ENCODE results near the gene ARSG.

The ARSG gene

GRCh38 chr17:68296217-68297191, 5.2 kb downstream of the ARSG start:
- H3K4me3 ChIP-seq (ENCODE audit: low read depth, low read length), result no peak overlapping the region
- TF ChIP-seq CTCF (IDR thresholded peaks at IDR 0.05; ENCODE audit: low read depth, low read length), result no peak

DNA sequence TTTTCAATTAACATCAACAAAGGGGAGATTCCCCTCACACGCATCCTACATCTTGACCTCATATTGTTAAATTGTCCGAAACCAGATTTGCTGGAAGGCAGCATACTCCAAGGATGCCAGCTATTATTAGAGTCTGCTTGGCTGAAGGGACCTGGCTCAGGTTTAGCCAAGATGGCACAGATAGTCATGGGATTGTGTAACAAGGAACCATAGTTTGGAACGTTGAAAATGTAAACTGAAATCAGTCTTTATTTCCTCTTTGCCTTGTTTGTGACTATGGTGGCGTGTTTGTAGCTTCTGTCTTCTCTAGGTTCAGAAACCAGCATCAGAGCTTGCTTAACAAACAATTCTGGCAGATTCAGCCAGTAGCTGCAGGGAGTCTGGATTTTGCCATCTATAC, 5.9 kb downstream of the ARSG start:
- H3K4me3 ChIP-seq (ENCODE audit: low read depth, low read length), result no peak overlapping the region

DNA sequence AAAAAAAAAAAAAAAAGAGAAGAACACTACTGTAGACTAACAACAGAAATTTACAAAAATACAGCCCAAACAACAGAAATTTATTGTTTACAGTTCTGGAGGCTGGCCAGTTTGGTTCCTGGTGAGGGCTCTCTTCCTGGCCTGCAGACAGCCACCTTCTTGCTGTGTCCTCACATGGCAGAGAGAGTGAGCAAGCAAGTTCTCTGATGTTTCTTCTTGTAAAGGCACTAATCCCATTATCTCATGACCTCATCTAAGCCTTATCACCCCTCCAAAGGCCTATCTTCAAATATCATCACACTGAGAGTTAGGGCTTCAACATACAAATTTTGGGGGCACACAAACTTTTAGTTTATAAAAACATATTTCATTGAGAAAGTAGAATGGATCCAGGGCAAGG, 7.3 kb downstream of the ARSG start:
- no peak for TF ChIP-seq CTCF (IDR thresholded peaks at IDR 0.05; ENCODE audit: low read depth, low read length)
- no peak overlapping the region for H3K4me3 ChIP-seq (ENCODE audit: low read depth, low read length)

More for the DNA sequence above, 5.9 kb downstream of the ARSG start:
- no peak for TF ChIP-seq CTCF (IDR thresholded peaks at IDR 0.05; ENCODE audit: low read depth, low read length)

GRCh38 chr17:68299817-68300216, 8.5 kb downstream of the ARSG start:
- TF ChIP-seq CTCF (IDR thresholded peaks at IDR 0.05; ENCODE audit: low read depth, low read length), result no peak
- H3K4me3 ChIP-seq (ENCODE audit: low read depth, low read length), result no peak overlapping the region

DNA sequence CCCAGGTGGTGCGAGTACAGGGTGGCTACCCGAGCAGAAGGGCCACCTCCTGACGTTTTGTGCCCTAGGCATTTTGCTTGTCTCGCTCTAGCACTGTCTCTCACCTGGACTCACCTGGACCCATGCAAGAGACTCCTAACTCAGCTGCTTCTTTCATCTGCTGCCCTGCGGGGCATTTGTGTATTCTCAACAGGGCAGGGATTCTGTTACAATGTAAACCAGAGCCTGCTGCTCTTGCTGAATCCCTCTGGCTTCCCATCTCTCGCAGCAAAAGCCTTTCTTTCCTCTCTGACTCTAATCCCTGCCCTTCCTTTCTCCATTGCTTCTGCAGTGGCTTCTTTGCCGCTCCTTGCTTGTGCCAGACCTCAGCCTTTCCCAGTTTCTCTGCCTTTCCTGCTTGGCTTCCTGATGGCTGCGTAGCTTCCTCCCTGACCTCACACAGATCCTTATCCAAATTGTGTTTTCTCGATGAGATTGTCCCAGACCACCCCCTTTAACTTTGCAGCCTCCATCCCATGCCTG, 10.2 kb downstream of the ARSG start:
- H3K4me3 ChIP-seq (ENCODE audit: low read depth, low read length), result no peak overlapping the region
- TF ChIP-seq CTCF (IDR thresholded peaks at IDR 0.05; ENCODE audit: low read depth, low read length), result no peak

- TF ChIP-seq CTCF (IDR thresholded peaks at IDR 0.05; ENCODE audit: low read depth, low read length), result no peak
- no peak overlapping the region for H3K4me3 ChIP-seq (ENCODE audit: low read depth, low read length)
These were observed 10.8 kb downstream of the ARSG start for GRCh38 chr17:68302066-68302564.

DNA sequence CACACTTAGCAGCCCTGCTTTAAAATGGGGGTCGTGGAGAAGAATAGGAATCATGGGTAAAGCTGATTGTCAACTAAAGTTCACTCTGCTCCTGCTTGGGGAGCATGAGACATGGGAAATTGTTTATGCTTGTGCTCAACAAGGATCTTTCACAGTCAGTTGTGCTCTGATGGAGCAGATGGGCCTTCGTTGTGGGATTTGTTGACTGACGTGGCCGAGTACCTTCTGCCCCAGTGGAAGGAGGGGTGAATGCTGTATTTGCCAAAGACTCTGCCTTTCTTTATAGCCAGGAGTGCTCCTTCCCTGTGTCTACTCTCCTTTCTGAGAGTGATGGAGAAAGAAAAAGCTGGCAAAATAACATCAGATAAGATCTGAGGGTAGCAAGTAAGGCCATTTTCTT, 11.4 kb downstream of the ARSG start:
- H3K4me3 ChIP-seq (ENCODE audit: low read depth, low read length), result no peak overlapping the region
- TF ChIP-seq CTCF (IDR thresholded peaks at IDR 0.05; ENCODE audit: low read depth, low read length), result no peak

Measured in WI38 (cell line).